K562 (cell line): ENCODE data around the gene KCNC3. TPM values are rescaled to one million over a fixed set of nuclear protein-coding genes. Genes with fewer than 3 reads are reported as not detected.

Experiments used
- KDM1A ChIP-seq, 2 experiments: fragments of 450-650 bp; IDR thresholded peaks; 2 replicates each; pipeline ENCODE4 v1.6.1; 2016; ENCODE audit warnings: mild to moderate bottlenecking in 2 of 2
- NCOR1 ChIP-seq: fragments of 450-650 bp; IDR thresholded peaks from 2 replicates; pipeline ENCODE4 v1.6.1; 2016; ENCODE audit warnings: mild to moderate bottlenecking, moderate library complexity
- POLR2AphosphoS2 ChIP-seq: IDR thresholded peaks from 2 replicates; pipeline ENCODE4 v1.6.1; 2012; ENCODE audit warnings: low read length, improper control_type of control experiment
- U2AF1 ChIP-seq: fragments of 200-400 bp; formaldehyde crosslinking; optimal IDR thresholded peaks from 2 replicates; pipeline ENCODE3; 2017; ENCODE audit warnings: mild to moderate bottlenecking, low read depth, low read length, moderate library complexity
- ZBTB17 ChIP-seq: fragments of 450-650 bp; formaldehyde crosslinking; IDR thresholded peaks from 2 replicates; pipeline ENCODE4 v1.4.0; 2020; ENCODE audit warnings: mild to moderate bottlenecking
- ZC3H4 ChIP-seq: sonication (generic); formaldehyde crosslinking; IDR thresholded peaks from 2 replicates; pipeline ENCODE4 v1.9.0; 2021; ENCODE audit warnings: missing genetic modification reagents, borderline replicate concordance
- ZEB2 ChIP-seq: fragments of 450-650 bp; IDR thresholded peaks from 2 replicates; pipeline ENCODE4 v1.6.1; 2016
- polyA plus RNA-seq, 8 experiments: library from polyadenylated mRNA; depleted of rRNA in 4 of 8; stranded (reverse) in 5 of 8; unstranded in 3 of 8; fragments of >200 nt; fragmentation: Nextera tagmentation in 2 of 8; fragmentation: Illumina TruSeq in 1 of 8; extraction: Ambion mirVana in 2 of 8; extraction: Trizol in 1 of 8; gene quantifications; 2 replicates each; pipeline versions ENCODE4 v1.2.1 to v1.2.3, GENCODE V29; 2011 to 2014; ENCODE audit warnings: inconsistent platforms in 1 of 8, missing spikeins in 1 of 8
- total RNA-seq, 7 experiments: library from RNA; depleted of rRNA in 6 of 7; stranded (reverse); fragments of >200 nt in 6 of 7; fragmentation: Illumina TruSeq in 2 of 7; extraction: Trizol in 2 of 7; gene quantifications; 2 replicates each; pipeline versions ENCODE4 v1.2.1 to v1.2.3, GENCODE V29; 2011 to 2021; ENCODE audit warnings: low replicate concordance in 1 of 7
- TF ChIP-seq, protein P1 (sequence below): fragments of 250-450 bp; sonication (Bioruptor Pico); IDR thresholded peaks from 2 replicates; pipeline ENCODE4 v1.4.0; 2020; ENCODE audit warnings: mild to moderate bottlenecking, moderate library complexity
- TF ChIP-seq, protein P2 (sequence below): fragments of 450-650 bp; conservative IDR thresholded peaks from 2 replicates; pipeline ENCODE4 v1.6.1; 2016; ENCODE audit warnings: missing genetic modification characterization, low read depth, mild to moderate bottlenecking, control low read depth, missing compliant biosample characterization

The KCNC3 gene
- total and polyA plus RNA-seq, 9 of the 15 experiments (the other 6 are each of a cell fraction or from before 2014, with no cell fraction given), result 0.03 to 26.2 (median 2.0) TPM

DNA sequence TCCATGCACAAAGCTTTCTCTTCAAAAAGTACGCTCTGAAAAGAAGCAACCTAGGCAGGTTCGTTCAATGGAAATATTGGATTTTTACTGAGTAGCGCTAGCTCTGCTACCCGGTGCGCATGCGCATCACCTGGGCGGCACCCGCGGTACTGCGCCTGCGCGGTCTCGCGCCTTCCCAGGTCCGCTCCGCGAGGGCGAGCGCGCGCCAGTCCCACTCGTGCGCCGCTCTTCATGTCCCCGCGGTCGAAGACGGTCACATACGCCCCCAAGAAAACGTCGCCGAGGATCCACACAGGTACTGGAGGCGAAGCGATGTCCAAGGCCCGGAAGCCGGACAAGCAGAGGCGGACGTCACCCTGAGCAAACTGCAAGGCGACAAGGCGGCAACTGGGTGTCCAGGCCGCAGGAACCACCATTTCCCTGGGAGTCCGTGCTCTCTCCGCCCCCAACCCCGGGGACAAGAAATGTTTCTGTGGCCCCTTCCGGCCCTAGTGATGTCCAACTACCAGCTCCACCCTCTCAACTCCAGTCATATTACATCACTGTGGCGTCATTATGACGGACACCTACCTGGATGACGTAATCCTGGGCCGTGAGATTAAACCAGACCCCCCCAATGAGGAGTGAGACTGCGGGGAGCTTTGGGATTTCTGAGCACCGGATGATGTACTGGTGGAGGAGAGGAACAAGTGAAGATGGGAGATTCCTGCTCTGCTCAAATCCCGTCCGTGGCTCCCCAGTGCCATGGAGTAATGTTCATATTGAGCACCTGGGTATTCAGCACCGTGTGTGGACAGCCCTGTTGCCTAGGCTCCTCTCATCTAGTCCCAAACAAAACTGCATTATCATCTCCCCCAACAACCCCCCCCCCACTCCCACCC, 4.8 kb upstream of the KCNC3 start (continued):
- TF ChIP-seq, protein P1, sequence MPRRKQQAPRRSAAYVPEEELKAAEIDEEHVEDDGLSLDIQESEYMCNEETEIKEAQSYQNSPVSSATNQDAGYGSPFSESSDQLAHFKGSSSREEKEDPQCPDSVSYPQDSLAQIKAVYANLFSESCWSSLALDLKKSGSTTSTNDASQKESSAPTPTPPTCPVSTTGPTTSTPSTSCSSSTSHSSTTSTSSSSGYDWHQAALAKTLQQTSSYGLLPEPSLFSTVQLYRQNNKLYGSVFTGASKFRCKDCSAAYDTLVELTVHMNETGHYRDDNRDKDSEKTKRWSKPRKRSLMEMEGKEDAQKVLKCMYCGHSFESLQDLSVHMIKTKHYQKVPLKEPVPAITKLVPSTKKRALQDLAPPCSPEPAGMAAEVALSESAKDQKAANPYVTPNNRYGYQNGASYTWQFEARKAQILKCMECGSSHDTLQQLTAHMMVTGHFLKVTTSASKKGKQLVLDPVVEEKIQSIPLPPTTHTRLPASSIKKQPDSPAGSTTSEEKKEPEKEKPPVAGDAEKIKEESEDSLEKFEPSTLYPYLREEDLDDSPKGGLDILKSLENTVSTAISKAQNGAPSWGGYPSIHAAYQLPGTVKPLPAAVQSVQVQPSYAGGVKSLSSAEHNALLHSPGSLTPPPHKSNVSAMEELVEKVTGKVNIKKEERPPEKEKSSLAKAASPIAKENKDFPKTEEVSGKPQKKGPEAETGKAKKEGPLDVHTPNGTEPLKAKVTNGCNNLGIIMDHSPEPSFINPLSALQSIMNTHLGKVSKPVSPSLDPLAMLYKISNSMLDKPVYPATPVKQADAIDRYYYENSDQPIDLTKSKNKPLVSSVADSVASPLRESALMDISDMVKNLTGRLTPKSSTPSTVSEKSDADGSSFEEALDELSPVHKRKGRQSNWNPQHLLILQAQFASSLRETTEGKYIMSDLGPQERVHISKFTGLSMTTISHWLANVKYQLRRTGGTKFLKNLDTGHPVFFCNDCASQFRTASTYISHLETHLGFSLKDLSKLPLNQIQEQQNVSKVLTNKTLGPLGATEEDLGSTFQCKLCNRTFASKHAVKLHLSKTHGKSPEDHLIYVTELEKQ (CRISPR knock-in tag), result 0 out of 2 replicates have a peak, but pooled peaks have one; percentile 53
- TF ChIP-seq KDM1A (IDR thresholded peaks at IDR 0.05) (peak in 1 of 2 experiments; percentile 50; a peak in 1 of 4 replicates), ZC3H4 (CRISPR knock-in tag) (0 out of 2 replicates have a peak, but pooled peaks have one; percentile 72), NCOR1 (no peak), ZEB2 (peak; percentile 85), U2AF1 (no peak), POLR2AphosphoS2 (peak; percentile 88; the same call in 1 of the 2 replicates), ZBTB17 (CRISPR knock-in tag) (peak; percentile 68; the same call in 1 of the 2 replicates)
- TF ChIP-seq, protein P2, sequence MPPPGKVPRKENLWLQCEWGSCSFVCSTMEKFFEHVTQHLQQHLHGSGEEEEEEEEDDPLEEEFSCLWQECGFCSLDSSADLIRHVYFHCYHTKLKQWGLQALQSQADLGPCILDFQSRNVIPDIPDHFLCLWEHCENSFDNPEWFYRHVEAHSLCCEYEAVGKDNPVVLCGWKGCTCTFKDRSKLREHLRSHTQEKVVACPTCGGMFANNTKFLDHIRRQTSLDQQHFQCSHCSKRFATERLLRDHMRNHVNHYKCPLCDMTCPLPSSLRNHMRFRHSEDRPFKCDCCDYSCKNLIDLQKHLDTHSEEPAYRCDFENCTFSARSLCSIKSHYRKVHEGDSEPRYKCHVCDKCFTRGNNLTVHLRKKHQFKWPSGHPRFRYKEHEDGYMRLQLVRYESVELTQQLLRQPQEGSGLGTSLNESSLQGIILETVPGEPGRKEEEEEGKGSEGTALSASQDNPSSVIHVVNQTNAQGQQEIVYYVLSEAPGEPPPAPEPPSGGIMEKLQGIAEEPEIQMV (tag), result peak; percentile 52; the same call in 1 of the 2 replicates
